ENCODE measurements around the gene ZSWIM3. TPM values are rescaled to one million over a fixed set of nuclear protein-coding genes. Genes with fewer than 3 reads are reported as not detected.

ZSWIM3 gene
- total and polyA plus RNA-seq, 2 of the 13 experiments (the other 11 are each of a cell fraction or from before 2014, with no cell fraction given), result 5.2 to 5.8 TPM

GRCh38 chr20:45909336-45909808, 52.0 kb downstream of the ZSWIM3 start (continued):
- TF ChIP-seq EEA1 (CRISPR knock-in tag; IDR thresholded peaks at IDR 0.05; ENCODE audit: borderline replicate concordance), result 0 out of 2 replicates have a peak, but pooled peaks have one; percentile 81
- no peak; the same call in 1 of the 2 replicates for TF ChIP-seq ZNF556 (CRISPR knock-in tag; IDR thresholded peaks at IDR 0.05; ENCODE audit: borderline replicate concordance)
- no peak for TF ChIP-seq ZNF33B (CRISPR knock-in tag; IDR thresholded peaks at IDR 0.05)
- peak; percentile 9; the same call in 1 of the 2 replicates for TF ChIP-seq ZBTB33 (CRISPR knock-in tag; IDR thresholded peaks at IDR 0.05)
- no peak for TF ChIP-seq PLRG1 (conservative IDR thresholded peaks at IDR 0.05)
- no peak for TF ChIP-seq ZBTB26 (CRISPR knock-in tag; IDR thresholded peaks at IDR 0.05; ENCODE audit: borderline replicate concordance)
- peak; percentile 75 for TF ChIP-seq MED1 (CRISPR knock-in tag; IDR thresholded peaks at IDR 0.05)
- no peak for TF ChIP-seq ZNF75D (CRISPR knock-in tag; IDR thresholded peaks at IDR 0.05; ENCODE audit: borderline replicate concordance)
- no peak for TF ChIP-seq ZNF44 (CRISPR knock-in tag; IDR thresholded peaks at IDR 0.05)
- TF ChIP-seq ZNF800 (CRISPR knock-in tag; IDR thresholded peaks at IDR 0.05), result no peak
- TF ChIP-seq CEBPB (IDR thresholded peaks at IDR 0.05; ENCODE audit: borderline replicate concordance, low read depth, low read length), result peak; percentile 12; the same call in 1 of the 2 replicates
- TF ChIP-seq ZNF207 (IDR thresholded peaks at IDR 0.05; ENCODE audit: borderline replicate concordance), result no peak
- TF ChIP-seq GRHL1 (CRISPR knock-in tag; conservative IDR thresholded peaks at IDR 0.05), result no peak
- TF ChIP-seq ZNF576 (CRISPR knock-in tag; IDR thresholded peaks at IDR 0.05), result no peak
- TF ChIP-seq HOXD1 (CRISPR knock-in tag; IDR thresholded peaks at IDR 0.05), result no peak
- TF ChIP-seq SSRP1 (CRISPR knock-in tag; IDR thresholded peaks at IDR 0.05), result no peak
- TF ChIP-seq NAIF1 (CRISPR knock-in tag; IDR thresholded peaks at IDR 0.05; ENCODE audit: borderline replicate concordance), result peak; percentile 76; the same call in 1 of the 2 replicates
- TF ChIP-seq CHD4 (IDR thresholded peaks at IDR 0.05; ENCODE audit: borderline replicate concordance, low read length), result no peak
- no peak for TF ChIP-seq ZXDC (CRISPR knock-in tag; IDR thresholded peaks at IDR 0.05)
- no peak for TF ChIP-seq NKX3-1 (CRISPR knock-in tag; IDR thresholded peaks at IDR 0.05)
- no peak for TF ChIP-seq ZNF282 (IDR thresholded peaks at IDR 0.05; ENCODE audit: partially characterized antibody)

All from HepG2 (cell line).